ENCODE measurements around the gene VCAN.

GRCh38 chr5:83422284-83422683 lies 49.3 kb upstream of the VCAN start:
- TF ChIP-seq, protein P1, sequence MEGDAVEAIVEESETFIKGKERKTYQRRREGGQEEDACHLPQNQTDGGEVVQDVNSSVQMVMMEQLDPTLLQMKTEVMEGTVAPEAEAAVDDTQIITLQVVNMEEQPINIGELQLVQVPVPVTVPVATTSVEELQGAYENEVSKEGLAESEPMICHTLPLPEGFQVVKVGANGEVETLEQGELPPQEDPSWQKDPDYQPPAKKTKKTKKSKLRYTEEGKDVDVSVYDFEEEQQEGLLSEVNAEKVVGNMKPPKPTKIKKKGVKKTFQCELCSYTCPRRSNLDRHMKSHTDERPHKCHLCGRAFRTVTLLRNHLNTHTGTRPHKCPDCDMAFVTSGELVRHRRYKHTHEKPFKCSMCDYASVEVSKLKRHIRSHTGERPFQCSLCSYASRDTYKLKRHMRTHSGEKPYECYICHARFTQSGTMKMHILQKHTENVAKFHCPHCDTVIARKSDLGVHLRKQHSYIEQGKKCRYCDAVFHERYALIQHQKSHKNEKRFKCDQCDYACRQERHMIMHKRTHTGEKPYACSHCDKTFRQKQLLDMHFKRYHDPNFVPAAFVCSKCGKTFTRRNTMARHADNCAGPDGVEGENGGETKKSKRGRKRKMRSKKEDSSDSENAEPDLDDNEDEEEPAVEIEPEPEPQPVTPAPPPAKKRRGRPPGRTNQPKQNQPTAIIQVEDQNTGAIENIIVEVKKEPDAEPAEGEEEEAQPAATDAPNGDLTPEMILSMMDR (conservative IDR thresholded peaks at IDR 0.05; ENCODE audit: low read length), result no peak
- TF ChIP-seq EZH2phosphoT487 (IDR thresholded peaks at IDR 0.05; ENCODE audit: borderline replicate concordance, low read depth, low read length), result no peak
